Activated T-cell treated with anti-CD3 and anti-CD28 coated beads, Interleukin-2, amount 50 U/mL, for 1 hour (primary cell): ENCODE measurements around the gene RPN1.
"Not testable (repeated sequence)": the region's sequence is repeated elsewhere in the genome, so short reads cannot be mapped to it uniquely, and the experiment has no call there.

ENCODE experiments used
- DNase-seq: peaks from one replicate; pipeline ENCODE4 v3.0.0-alpha.2; 2020

RPN1 gene

GRCh38 chr3:128607710-128608048 is 42.9 kb downstream of the RPN1 start:
- no peak for DNase-seq

- no peak for DNase-seq
These were observed 44.5 kb downstream of the RPN1 start for GRCh38 chr3:128606094-128606493.

GRCh38 chr3:128605091-128606046 is 45.2 kb downstream of the RPN1 start:
- DNase-seq: no peak

GRCh38 chr3:128603811-128604775 is 46.5 kb downstream of the RPN1 start:
- DNase-seq: no peak

GRCh38 chr3:128603313-128603712 is 47.3 kb downstream of the RPN1 start:
- DNase-seq: no peak

- DNase-seq: no peak
These were observed 51.5 kb downstream of the RPN1 start for GRCh38 chr3:128598884-128599664.

GRCh38 chr3:128597900-128598299 is 52.7 kb downstream of the RPN1 start:
- no peak for DNase-seq

- no peak for DNase-seq
These were observed 57.8 kb downstream of the RPN1 start for GRCh38 chr3:128592864-128593263.

- DNase-seq: no peak
These were observed 58.7 kb downstream of the RPN1 start for GRCh38 chr3:128591738-128592426.

GRCh38 chr3:128590948-128591347 is 59.7 kb downstream of the RPN1 start:
- DNase-seq: no peak

GRCh38 chr3:128589985-128590384 is 60.6 kb downstream of the RPN1 start:
- not testable (repeated sequence) for DNase-seq

- DNase-seq: no peak
These were observed 62.5 kb downstream of the RPN1 start for GRCh38 chr3:128588147-128588546.

- no peak for DNase-seq
These were observed 63.2 kb downstream of the RPN1 start for GRCh38 chr3:128587391-128587790.

GRCh38 chr3:128586932-128587331 is 63.7 kb downstream of the RPN1 start:
- DNase-seq: not testable (repeated sequence)

- not testable (repeated sequence) for DNase-seq
These were observed 64.2 kb downstream of the RPN1 start for GRCh38 chr3:128586391-128586790.

GRCh38 chr3:128585974-128586373 is 64.6 kb downstream of the RPN1 start:
- no peak for DNase-seq

- DNase-seq: no peak
These were observed 65.4 kb downstream of the RPN1 start for GRCh38 chr3:128585189-128585588.

- peak; percentile 27 for DNase-seq
These were observed 66.1 kb downstream of the RPN1 start for GRCh38 chr3:128584412-128585020.

- no peak for DNase-seq
These were observed 69.1 kb downstream of the RPN1 start for GRCh38 chr3:128581566-128581965.

GRCh38 chr3:128579927-128580326 is 70.7 kb downstream of the RPN1 start:
- DNase-seq: no peak

GRCh38 chr3:128578346-128578745 is 72.3 kb downstream of the RPN1 start:
- DNase-seq: no peak

GRCh38 chr3:128577711-128578110 is 72.9 kb downstream of the RPN1 start:
- no peak for DNase-seq
